Mesenchymal stem cell (in vitro differentiated cells and primary cell): ENCODE data around the gene USH2A.

Experiments
- DNase-seq: peaks from one replicate; pipeline ENCODE4 v3.0.0-alpha.2; 2013
- H2AFZ ChIP-seq: one replicate; pipeline ENCODE4 v1.6.1; 2013; ENCODE audit warnings: low read depth, mild to moderate bottlenecking, control low read depth, inconsistent platforms, low read length, moderate library complexity
- H2AK5ac ChIP-seq: 2 replicates; pipeline ENCODE4 v1.6.1; 2013; ENCODE audit warnings: low read length, moderate library complexity, mild to moderate bottlenecking, inconsistent platforms; ENCODE audit not compliant: severe bottlenecking
- H2BK120ac ChIP-seq: one replicate; pipeline ENCODE4 v1.6.1; 2013; ENCODE audit warnings: low read depth, mild to moderate bottlenecking, inconsistent platforms, low read length, moderate library complexity
- H2BK12ac ChIP-seq, 2 experiments: one replicate each; pipeline ENCODE4 v1.6.1; 2013; ENCODE audit warnings: inconsistent platforms in 2 of 2, low read length in 2 of 2, mild to moderate bottlenecking in 2 of 2, moderate library complexity in 2 of 2, control low read depth in 1 of 2
- H2BK15ac ChIP-seq: one replicate; pipeline ENCODE4 v1.6.1; 2013; ENCODE audit warnings: mild to moderate bottlenecking, low read depth, inconsistent platforms; ENCODE audit not compliant: poor library complexity, severe bottlenecking
- H2BK5ac ChIP-seq: 2 replicates; pipeline ENCODE4 v1.6.1; 2013; ENCODE audit warnings: low read depth, mild to moderate bottlenecking, low read length, control low read depth, inconsistent platforms; ENCODE audit not compliant: poor library complexity, severe bottlenecking
- H3K14ac ChIP-seq, 2 experiments: one replicate each; pipeline ENCODE4 v1.6.1; 2013; ENCODE audit warnings: inconsistent platforms in 2 of 2, low read length in 2 of 2, control low read depth in 1 of 2, mild to moderate bottlenecking in 1 of 2, moderate library complexity in 1 of 2
- H3K18ac ChIP-seq, 2 experiments: one replicate each; pipeline ENCODE4 v1.6.1; 2013; ENCODE audit warnings: inconsistent platforms in 2 of 2, low read length in 2 of 2, control low read depth in 1 of 2, low read depth in 1 of 2, mild to moderate bottlenecking in 1 of 2
- H3K23ac ChIP-seq, 2 experiments: one replicate each; pipeline ENCODE4 v1.6.1; 2013; ENCODE audit warnings: inconsistent platforms in 2 of 2, low read length in 2 of 2, mild to moderate bottlenecking in 2 of 2, moderate library complexity in 2 of 2, control low read depth in 1 of 2
- H3K27ac ChIP-seq: 2 replicates; pipeline ENCODE4 v1.5.1; 2013; ENCODE audit warnings: mild to moderate bottlenecking, moderate library complexity, low read length, control low read depth, inconsistent platforms; ENCODE audit not compliant: poor library complexity, severe bottlenecking
- H3K27me3 ChIP-seq, 2 experiments: 2 replicates each; pipeline versions ENCODE4 v1.6.1 to v1.7.0; 2013; ENCODE audit warnings: low read length in 2 of 2, mild to moderate bottlenecking in 2 of 2, moderate library complexity in 2 of 2, control low read depth in 1 of 2, inconsistent platforms in 1 of 2; ENCODE audit not compliant: control insufficient read depth in 1 of 2, insufficient read depth in 1 of 2
- H3K36me3 ChIP-seq, 2 experiments: 2 replicates each; pipeline versions ENCODE4 v1.6.1 to v1.7.0; 2013; ENCODE audit warnings: low read length in 2 of 2, control low read depth in 1 of 2, inconsistent platforms in 1 of 2, low read depth in 1 of 2, mild to moderate bottlenecking in 1 of 2; ENCODE audit not compliant: insufficient read depth in 2 of 2, control insufficient read depth in 1 of 2
- H3K4ac ChIP-seq, 2 experiments: one replicate each; pipeline ENCODE4 v1.6.1; 2013; ENCODE audit warnings: inconsistent platforms in 2 of 2, low read length in 2 of 2, mild to moderate bottlenecking in 2 of 2, moderate library complexity in 2 of 2, control low read depth in 1 of 2, low read depth in 1 of 2
- H3K4me1 ChIP-seq: 2 replicates; pipeline ENCODE4 v1.6.1; 2013; ENCODE audit warnings: low read depth, low read length, control low read depth; ENCODE audit not compliant: control insufficient read depth, insufficient read depth
- H3K4me2 ChIP-seq: 2 replicates; pipeline ENCODE4 v1.6.1; 2013; ENCODE audit warnings: low read length, mild to moderate bottlenecking, inconsistent platforms; ENCODE audit not compliant: poor library complexity, severe bottlenecking
- H3K4me3 ChIP-seq, 2 experiments: 2 replicates each; pipeline versions ENCODE4 v1.5.1 to v1.7.0; 2013; ENCODE audit warnings: low read length in 2 of 2, mild to moderate bottlenecking in 2 of 2, control low read depth in 1 of 2, low read depth in 1 of 2; ENCODE audit not compliant: insufficient read depth in 1 of 2
- H3K79me1 ChIP-seq: replicated peaks from 2 replicates; pipeline ENCODE4 v1.6.1; 2013; ENCODE audit warnings: mild to moderate bottlenecking, control low read depth, low read length, inconsistent platforms; ENCODE audit not compliant: poor library complexity, severe bottlenecking
- H3K9ac ChIP-seq: 2 replicates; pipeline ENCODE4 v1.7.0; 2013; ENCODE audit warnings: mild to moderate bottlenecking, low read length, moderate library complexity
- H3K9me3 ChIP-seq: 2 replicates; pipeline ENCODE4 v1.7.0; 2013; ENCODE audit warnings: mild to moderate bottlenecking, low read length; ENCODE audit not compliant: control insufficient read depth
- H4K8ac ChIP-seq: one replicate; pipeline ENCODE4 v1.6.1; 2013; ENCODE audit warnings: inconsistent platforms, mild to moderate bottlenecking, low read length, moderate library complexity
- H4K91ac ChIP-seq: one replicate; pipeline ENCODE4 v1.6.1; 2013; ENCODE audit warnings: mild to moderate bottlenecking, low read length, inconsistent platforms
- WGBS: methylation state at CpG from one replicate; pipeline ENCODE4 v1.1.7; 2013; ENCODE audit warnings: mixed read lengths; 5-methylcytosine and 5-hydroxymethylcytosine counted together

Gene USH2A

DNA sequence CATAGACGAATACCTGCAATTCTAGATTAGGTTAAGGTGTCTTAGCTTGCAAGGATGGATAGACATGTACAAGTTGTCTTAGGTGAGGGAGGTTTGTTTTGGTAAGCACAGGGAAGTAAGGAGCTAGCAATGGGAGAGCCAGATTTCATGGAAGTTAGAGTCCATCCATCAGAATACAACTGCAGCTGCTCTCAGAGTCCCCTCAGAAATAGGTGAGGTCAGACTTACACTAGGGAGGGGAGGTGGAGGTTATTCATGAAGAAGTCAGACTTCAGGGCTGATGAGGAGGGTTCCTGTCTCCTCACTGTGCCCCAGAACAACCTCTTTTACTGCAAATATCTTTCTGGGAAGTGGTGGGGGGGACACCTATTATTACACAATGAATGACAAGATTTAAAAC, 770.9 kb downstream of the USH2A start:
- Histone ChIP-seq H3K4me3 (no peak overlapping the region), H2AK5ac (no peak overlapping the region)
- 82% methylated on average over 1 of the region's 1 CpG for WGBS

DNA sequence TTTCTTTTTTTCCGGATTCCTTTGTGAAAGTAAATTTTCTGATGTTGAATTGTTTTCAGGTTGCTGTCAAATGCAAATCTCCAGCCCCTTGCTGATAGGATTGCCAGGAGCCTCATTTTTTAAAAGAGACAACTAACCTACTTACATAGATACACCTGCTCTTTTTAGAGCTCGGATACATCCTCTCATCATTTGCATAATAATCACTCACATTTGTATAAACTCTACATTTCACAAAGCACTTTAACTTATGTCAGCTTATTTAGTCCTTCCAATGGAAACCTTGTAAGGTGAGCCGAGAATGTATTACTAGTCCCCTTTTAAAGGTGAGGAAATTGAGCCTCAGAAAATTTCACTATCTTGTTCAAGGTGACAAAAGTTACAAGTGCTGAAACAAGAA, 771.4 kb downstream of the USH2A start:
- no peak overlapping the region for H3K23ac ChIP-seq
- no peak overlapping the region for H2BK12ac ChIP-seq
- no peaks in the 10 kb centered on the region for H3K4me1 ChIP-seq
- H2AFZ ChIP-seq = no peak overlapping the region
- H2BK120ac ChIP-seq = no peak overlapping the region
- no peak overlapping the region for H2AK5ac ChIP-seq
- no peak overlapping the region for H3K4me2 ChIP-seq
- no peak overlapping the region for H3K9ac ChIP-seq
- peaks cover 0 to 3% of the 10 kb centered on the region in 2 experiments for H3K27me3 ChIP-seq
- H3K9me3 ChIP-seq = no peaks in the 10 kb centered on the region
- no peak overlapping the region for H4K8ac ChIP-seq
- H3K79me1 ChIP-seq = no peaks in the 10 kb centered on the region
- WGBS = 45% methylated on average over 2 of the region's 3 CpGs
- H3K14ac ChIP-seq = no peak overlapping the region
- H3K4me3 ChIP-seq = no peak overlapping the region
- H2BK15ac ChIP-seq = no peak overlapping the region
- no peak overlapping the region for H3K27ac ChIP-seq
- no peaks in the 10 kb centered on the region for H3K36me3 ChIP-seq
- H3K4ac ChIP-seq = no peak overlapping the region
- H3K18ac ChIP-seq = no peak overlapping the region
- no peak overlapping the region for H4K91ac ChIP-seq
- no peak for DNase-seq
- H2BK5ac ChIP-seq = no peak overlapping the region

More for the DNA sequence above, 770.9 kb downstream of the USH2A start:
- no peak overlapping the region for H3K14ac ChIP-seq
- no peak overlapping the region for H2BK120ac ChIP-seq
- no peak overlapping the region for H2BK12ac ChIP-seq
- no peak for DNase-seq
- H3K9me3 ChIP-seq = no peaks in the 10 kb centered on the region
- no peaks in the 10 kb centered on the region for H3K79me1 ChIP-seq
- no peaks in the 10 kb centered on the region for H3K4me1 ChIP-seq
- no peak overlapping the region for H3K4ac ChIP-seq
- H2BK5ac ChIP-seq = no peak overlapping the region
- no peak overlapping the region for H3K27ac ChIP-seq
- no peaks in the 10 kb centered on the region for H3K36me3 ChIP-seq
- peaks cover 0 to 3% of the 10 kb centered on the region in 2 experiments for H3K27me3 ChIP-seq
- H2AFZ ChIP-seq = no peak overlapping the region
- H3K23ac ChIP-seq = no peak overlapping the region
- H4K91ac ChIP-seq = no peak overlapping the region
- no peak overlapping the region for H3K18ac ChIP-seq
- no peak overlapping the region for H3K9ac ChIP-seq
- H4K8ac ChIP-seq = no peak overlapping the region
- no peak overlapping the region for H3K4me2 ChIP-seq
- no peak overlapping the region for H2BK15ac ChIP-seq

DNA sequence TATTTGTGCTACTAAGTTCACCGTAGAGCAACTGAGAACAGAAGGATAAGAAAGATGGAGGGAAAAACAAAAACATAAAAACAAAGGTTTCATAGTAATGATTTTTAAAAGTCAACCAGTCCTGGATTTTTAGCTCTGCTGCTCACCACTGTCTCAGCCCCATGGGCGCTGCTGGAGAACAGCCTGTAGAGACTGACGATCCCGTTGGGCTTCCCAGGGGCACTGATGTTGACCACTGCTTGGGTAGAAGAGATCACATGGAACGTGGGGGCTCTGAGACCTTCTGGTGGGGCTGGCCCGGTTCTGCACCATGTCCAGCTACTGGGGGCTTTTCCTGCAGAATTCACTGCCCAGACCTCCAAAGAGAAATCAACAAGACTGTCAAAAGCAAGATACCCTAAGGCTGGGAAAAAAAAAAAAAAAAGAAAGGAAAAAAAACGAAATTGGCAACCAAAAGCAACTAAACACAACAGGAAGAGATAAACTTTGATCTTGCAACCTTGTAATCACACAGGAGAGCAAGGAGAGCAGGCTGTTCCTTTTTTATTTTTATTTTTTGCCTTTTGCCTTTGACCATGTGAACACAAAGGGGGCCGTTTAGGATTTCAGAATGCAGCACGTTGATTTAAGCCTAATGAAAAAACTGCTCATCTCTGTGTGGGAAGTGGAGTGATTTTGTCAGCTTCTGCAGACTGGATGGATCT, 772.6 kb downstream of the USH2A start:
- no peak for DNase-seq
- Histone ChIP-seq H3K4ac (no peak overlapping the region), H3K18ac (no peak overlapping the region), H2BK120ac (no peak overlapping the region), H3K9ac (no peak overlapping the region), H2BK5ac (no peak overlapping the region), H2AFZ (no peak overlapping the region), H4K91ac (no peak overlapping the region), H4K8ac (no peak overlapping the region), H3K36me3 (no peaks in the 10 kb centered on the region), H2AK5ac (no peak overlapping the region), H3K27me3 (peaks cover 0 to 3% of the 10 kb centered on the region in 2 experiments), H2BK15ac (no peak overlapping the region), H3K9me3 (no peaks in the 10 kb centered on the region), H3K4me1 (no peaks in the 10 kb centered on the region), H3K79me1 (no peaks in the 10 kb centered on the region), H3K23ac (peak overlapping the region in 1 of 2 experiments; percentile 59), H3K14ac (no peak overlapping the region), H3K4me3 (no peak overlapping the region), H3K4me2 (no peak overlapping the region), H2BK12ac (no peak overlapping the region), H3K27ac (no peak overlapping the region)
- 68% methylated on average over 6 of the region's 9 CpGs for WGBS

DNA sequence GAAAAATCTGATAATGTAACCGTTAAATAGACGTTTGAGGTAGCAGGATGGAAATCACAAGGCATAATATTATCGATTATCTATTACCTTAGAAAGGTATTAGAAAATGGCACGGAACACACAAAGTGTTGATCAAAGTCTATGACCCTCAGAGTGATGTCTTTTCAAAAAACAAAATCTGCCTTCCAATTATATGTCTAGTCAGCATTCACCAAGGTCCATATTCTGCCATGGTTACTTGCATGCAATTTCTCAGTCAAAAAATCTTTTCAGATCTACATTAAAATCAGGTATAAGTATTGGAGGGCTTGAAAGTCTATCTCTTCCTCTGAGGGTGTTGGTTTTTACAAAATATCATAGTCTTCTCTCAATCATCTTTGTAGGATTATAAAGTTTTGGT, 774.3 kb downstream of the USH2A start:
- Histone ChIP-seq H2BK120ac (no peak overlapping the region), H2BK12ac (no peak overlapping the region), H2BK5ac (no peak overlapping the region), H2AFZ (no peak overlapping the region), H3K79me1 (no peaks in the 10 kb centered on the region), H3K9me3 (no peaks in the 10 kb centered on the region), H3K27ac (no peak overlapping the region), H3K36me3 (no peaks in the 10 kb centered on the region), H3K18ac (no peak overlapping the region), H3K4me3 (no peak overlapping the region), H3K4me1 (no peaks in the 10 kb centered on the region), H2AK5ac (no peak overlapping the region), H3K14ac (no peak overlapping the region), H2BK15ac (no peak overlapping the region), H3K4ac (no peak overlapping the region), H3K23ac (no peak overlapping the region), H3K4me2 (no peak overlapping the region), H4K91ac (no peak overlapping the region), H3K27me3 (peaks cover 0 to 3% of the 10 kb centered on the region in 2 experiments), H3K9ac (no peak overlapping the region), H4K8ac (no peak overlapping the region)
- WGBS = 99% methylated on average over 4 of the region's 4 CpGs
- no peak for DNase-seq
